ENCODE results near the gene PDXP. TPM values are rescaled to one million over a fixed set of nuclear protein-coding genes. Genes with fewer than 3 reads are reported as not detected.

The PDXP gene
- total RNA-seq, 1 donor from 2014 or later, result 13.4 TPM

GRCh38 chr22:37629928-37630327 is 28.6 kb upstream of the PDXP start:
- peaks cover 28% of the 10 kb centered on the region for H3K4me1 Mint-ChIP-seq (ENCODE audit: unreplicated experiment)
- H3K4me3 Mint-ChIP-seq (ENCODE audit: unreplicated experiment), result no peak overlapping the region
- H3K9me3 Mint-ChIP-seq (ENCODE audit: unreplicated experiment), result no peaks in the 10 kb centered on the region
- DNase-seq (ENCODE audit: low spot score), result no peak
- TF ChIP-seq CTCF (IDR thresholded peaks at IDR 0.05; ENCODE audit: unreplicated experiment), result no peak
- peaks cover 8% of the 10 kb centered on the region for H3K27me3 Mint-ChIP-seq (ENCODE audit: unreplicated experiment)
- H3K27ac Mint-ChIP-seq (ENCODE audit: unreplicated experiment), result no peak overlapping the region
- peaks cover 9% of the 10 kb centered on the region for H3K36me3 Mint-ChIP-seq (ENCODE audit: low read depth, unreplicated experiment)

DNA sequence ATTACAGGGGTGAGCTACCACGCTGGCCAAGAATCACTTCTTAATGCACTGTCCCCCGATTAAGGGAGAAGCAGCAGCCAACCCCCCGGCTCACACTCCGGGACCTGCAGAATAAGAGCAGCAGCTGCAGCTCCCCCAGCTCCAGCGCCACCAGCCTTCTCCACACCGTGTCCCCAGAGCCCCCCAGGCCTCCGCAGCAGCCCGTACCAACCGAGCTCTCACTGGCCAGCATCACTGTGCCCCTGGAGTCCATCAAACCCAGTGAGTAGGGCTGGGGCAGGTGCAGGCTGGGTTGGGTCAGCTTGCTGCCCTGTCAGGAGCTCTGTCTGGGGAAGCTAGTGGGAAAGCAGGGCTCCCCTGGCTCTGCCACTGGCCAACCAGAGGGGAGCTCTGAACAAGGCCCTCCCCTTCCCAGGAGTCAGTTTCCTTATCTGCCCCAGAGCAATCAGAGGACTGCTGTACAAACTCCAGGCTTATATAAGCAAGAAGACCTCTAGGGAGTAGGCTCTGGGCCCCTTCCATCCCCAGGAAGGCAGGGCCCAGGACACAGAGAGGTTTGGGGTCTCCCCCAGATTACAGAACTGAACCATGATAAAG is 27.6 kb upstream of the PDXP start:
- no peak for DNase-seq (ENCODE audit: low spot score)
- H3K4me3 Mint-ChIP-seq (ENCODE audit: unreplicated experiment), result peak overlapping the region; percentile 25
- peaks cover 3% of the 10 kb centered on the region for H3K36me3 Mint-ChIP-seq (ENCODE audit: low read depth, unreplicated experiment)
- H3K4me1 Mint-ChIP-seq (ENCODE audit: unreplicated experiment), result peaks cover 24% of the 10 kb centered on the region
- TF ChIP-seq CTCF (IDR thresholded peaks at IDR 0.05; ENCODE audit: unreplicated experiment), result no peak
- H3K27me3 Mint-ChIP-seq (ENCODE audit: unreplicated experiment), result peaks cover 5% of the 10 kb centered on the region
- H3K27ac Mint-ChIP-seq (ENCODE audit: unreplicated experiment), result no peak overlapping the region
- H3K9me3 Mint-ChIP-seq (ENCODE audit: unreplicated experiment), result no peaks in the 10 kb centered on the region

DNA sequence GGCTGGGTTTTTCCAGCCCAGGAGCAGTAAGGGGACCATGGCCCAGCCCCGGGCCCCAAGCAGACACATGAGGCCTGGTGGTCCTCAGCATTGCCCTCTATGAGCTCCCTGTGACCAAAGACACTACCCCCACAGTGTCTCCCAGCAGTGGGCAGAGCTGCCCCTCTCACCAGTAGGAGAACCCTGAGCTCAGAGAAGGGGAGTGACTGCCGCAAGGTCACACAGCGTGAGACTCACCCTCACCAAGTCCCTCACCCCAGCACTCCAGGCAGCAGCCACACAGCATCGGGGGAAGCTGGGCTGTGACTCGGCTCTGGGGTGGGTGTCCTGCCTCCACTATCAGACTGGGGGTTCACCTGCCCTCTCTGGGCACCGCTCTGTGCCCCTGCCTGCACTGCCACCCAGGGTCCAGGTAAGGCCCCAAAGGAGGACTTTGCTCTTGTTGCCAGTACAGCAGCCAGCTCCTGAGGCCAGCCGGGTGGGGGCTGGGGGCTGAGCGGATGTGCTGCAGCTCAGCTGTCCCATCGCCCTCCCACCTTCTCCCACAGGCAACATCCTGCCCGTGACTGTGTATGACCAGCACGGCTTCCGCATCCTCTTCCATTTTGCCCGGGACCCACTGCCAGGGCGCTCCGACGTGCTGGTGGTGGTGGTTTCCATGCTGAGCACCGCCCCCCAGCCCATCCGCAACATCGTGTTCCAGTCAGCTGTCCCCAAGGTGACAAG is 26.9 kb upstream of the PDXP start:
- Mint-ChIP-seq H3K27me3 (ENCODE audit: unreplicated experiment) (peaks cover 5% of the 10 kb centered on the region), H3K27ac (ENCODE audit: unreplicated experiment) (no peak overlapping the region), H3K4me1 (ENCODE audit: unreplicated experiment) (peaks cover 23% of the 10 kb centered on the region), H3K9me3 (ENCODE audit: unreplicated experiment) (no peaks in the 10 kb centered on the region), H3K4me3 (ENCODE audit: unreplicated experiment) (peak overlapping the region; percentile 25), H3K36me3 (ENCODE audit: low read depth, unreplicated experiment) (peaks cover 3% of the 10 kb centered on the region)
- DNase-seq (ENCODE audit: low spot score), result no peak
- no peak for TF ChIP-seq CTCF (IDR thresholded peaks at IDR 0.05; ENCODE audit: unreplicated experiment)

GRCh38 chr22:37632174-37633088 is 26.1 kb upstream of the PDXP start:
- TF ChIP-seq CTCF (IDR thresholded peaks at IDR 0.05; ENCODE audit: unreplicated experiment), result no peak
- Mint-ChIP-seq H3K4me3 (ENCODE audit: unreplicated experiment) (no peak overlapping the region), H3K4me1 (ENCODE audit: unreplicated experiment) (peaks cover 15% of the 10 kb centered on the region), H3K9me3 (ENCODE audit: unreplicated experiment) (no peaks in the 10 kb centered on the region), H3K36me3 (ENCODE audit: low read depth, unreplicated experiment) (peaks cover 3% of the 10 kb centered on the region), H3K27me3 (ENCODE audit: unreplicated experiment) (peaks cover 2% of the 10 kb centered on the region), H3K27ac (ENCODE audit: unreplicated experiment) (no peak overlapping the region)
- no peak for DNase-seq (ENCODE audit: low spot score)
